Activated CD4-positive, alpha-beta T cell treated with anti-CD3 and anti-CD28 coated beads, Interleukin-2, amount 50 U/mL, for 1 hour (primary cell): ENCODE data around the gene PFKL.

Experiments used
- DNase-seq: peaks from one replicate; pipeline ENCODE4 v3.0.0-alpha.2; 2020

Gene PFKL

DNA sequence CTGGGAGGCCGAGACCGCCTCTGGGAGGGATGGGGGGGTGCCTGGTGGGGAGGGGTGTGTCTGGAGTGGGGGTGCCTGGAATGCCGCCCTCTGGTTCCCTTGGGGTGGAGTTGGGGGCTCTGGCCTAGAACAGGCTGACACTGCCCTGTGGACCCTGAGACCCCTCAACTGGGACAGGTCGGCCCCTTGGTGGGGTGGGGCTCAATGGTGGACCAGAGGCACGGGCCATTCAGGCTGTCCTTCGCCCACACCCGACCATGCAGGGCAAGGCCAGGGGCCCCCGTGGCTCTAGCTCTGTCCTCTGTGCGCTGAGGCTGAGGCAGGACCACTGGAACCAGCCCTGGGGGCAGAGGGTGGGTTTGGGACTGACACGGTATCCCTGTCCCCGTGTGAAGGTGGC lies 14.7 kb downstream of the PFKL start:
- DNase-seq, result no peak

DNA sequence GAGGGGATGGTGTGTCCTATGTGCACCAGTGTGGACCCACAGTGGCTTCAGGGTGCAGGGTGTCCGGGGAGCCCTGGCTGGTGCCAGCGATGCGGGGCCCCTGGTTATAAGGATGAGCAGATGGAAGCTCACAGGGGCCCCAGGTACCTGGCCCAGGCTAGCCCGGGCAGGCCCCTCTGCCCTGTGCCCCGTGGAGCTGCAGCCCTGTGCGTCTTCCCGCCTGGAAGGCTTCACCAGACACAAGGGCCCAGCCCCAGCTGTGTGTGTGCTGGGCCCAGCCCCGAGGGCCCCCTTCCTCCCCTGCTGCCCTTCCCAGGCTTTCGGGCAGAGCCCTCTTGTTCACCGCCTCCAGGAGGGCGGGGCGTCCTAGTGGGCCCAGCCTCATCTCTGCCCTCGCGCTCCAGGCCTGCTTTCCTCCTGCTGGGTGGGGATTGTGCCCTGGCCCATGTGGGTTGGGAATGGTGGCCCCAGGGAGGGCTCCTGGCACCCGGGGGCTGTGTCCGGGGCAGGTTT lies 15.9 kb downstream of the PFKL start:
- DNase-seq, result no peak

DNA sequence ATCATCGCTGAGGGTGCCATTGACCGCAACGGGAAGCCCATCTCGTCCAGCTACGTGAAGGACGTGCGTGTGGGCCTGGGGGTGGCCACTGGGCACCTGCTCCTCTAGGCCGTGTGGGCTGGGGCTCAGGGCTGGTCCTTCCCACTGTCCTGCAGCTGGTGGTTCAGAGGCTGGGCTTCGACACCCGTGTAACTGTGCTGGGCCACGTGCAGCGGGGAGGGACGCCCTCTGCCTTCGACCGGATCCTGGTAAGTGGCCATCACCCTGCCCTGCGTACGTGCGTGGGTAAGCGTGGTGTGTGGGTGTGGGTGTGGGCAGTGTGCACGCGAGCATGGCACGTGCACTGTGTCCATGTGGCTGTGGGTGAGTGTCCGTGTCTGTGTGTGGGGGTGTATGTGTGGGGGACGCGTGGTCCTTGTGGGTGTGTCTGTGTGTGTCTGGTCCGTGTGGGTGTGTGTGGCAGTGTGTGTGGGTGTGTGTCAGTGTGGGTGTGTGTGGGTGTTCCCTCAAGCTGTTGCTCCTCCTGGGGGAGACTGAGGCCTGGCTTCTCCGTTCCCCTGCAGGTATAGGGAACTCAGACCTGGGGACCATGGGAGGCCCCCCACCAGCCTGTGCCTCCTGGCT lies 16.5 kb downstream of the PFKL start:
- DNase-seq, result no peak

DNA sequence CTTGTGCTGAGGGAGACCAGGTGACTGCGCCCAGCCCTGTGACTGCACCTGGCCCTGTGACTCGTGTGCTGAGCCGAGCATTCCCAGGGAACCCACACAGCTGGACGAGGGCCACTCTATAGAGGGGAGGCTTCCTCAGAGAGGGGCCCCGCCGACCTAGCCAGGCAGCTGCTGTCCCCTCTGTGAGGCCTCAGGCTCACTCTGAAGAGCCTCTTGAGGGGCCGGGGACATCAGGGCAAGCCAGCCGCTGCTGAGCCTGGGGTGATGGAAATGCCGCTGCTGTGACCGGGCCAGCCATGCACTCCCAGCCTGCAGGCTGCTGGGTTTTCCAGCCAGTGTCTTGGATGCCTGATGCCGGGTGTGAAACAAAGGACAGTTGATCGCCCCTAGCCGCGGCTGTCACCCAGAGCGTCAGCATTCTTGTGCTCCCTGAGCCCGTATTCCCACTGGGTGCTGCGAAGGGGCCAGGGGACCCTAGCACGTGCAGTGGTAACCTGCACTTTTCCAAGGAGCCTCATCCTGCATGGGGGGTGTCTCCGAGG lies 17.5 kb downstream of the PFKL start:
- DNase-seq, result no peak

DNA sequence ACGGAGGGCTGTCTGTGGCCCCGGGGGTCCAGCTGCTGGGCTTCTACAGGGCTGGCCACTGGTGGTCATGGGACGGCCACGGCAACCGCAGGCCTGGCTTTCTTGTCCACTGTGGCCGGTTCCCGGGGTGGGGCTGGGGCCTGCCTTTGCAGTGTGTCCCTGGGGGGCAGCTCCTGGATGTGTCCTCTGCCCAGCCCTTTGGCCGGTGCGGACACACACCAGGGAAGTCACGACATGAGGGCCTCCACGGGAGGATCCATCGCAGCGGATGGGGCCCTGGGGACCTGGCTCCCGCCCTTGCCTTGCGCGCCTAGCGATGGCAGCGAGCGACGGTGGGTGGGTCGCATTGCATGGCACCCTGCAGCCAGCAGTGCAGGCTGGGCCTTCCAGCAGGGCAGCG lies 18.0 kb downstream of the PFKL start:
- no peak for DNase-seq

DNA sequence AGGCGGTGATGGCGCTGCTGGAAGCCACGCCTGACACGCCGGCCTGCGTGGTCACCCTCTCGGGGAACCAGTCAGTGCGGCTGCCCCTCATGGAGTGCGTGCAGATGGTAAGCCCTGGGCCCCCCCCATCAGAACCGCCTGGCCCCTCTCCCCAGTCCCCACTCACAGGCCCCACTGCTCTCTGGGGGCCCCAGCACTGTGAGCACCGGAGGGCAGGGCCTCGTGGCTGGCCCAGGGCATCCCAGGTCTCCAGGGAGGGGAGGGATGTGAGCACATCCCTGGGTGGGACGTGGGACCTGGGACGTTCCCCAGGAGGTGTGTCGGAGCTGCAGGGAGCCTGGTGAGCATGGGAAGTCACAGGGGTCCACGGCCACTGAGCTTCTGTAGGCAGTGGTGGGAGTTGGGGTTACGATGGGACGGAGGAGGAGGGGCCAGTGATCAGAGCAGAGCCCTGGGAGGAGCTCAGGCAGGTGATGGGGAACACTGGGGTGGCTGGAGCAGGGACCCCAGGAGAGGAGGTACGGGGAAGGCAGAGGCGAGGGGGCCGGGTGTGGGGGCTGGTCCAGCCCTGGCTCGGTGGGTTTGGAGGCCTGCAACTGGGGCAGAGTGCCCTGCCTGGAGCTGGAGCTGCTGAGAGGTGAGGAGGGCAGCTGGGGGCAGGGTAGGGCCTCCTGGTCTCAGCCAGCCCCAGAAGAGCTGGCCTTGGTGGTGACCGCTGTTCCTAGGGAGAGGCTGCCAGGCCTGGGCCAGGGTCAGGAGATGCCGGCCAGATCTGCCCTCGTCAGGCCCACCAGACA lies 18.8 kb downstream of the PFKL start:
- no peak for DNase-seq

DNA sequence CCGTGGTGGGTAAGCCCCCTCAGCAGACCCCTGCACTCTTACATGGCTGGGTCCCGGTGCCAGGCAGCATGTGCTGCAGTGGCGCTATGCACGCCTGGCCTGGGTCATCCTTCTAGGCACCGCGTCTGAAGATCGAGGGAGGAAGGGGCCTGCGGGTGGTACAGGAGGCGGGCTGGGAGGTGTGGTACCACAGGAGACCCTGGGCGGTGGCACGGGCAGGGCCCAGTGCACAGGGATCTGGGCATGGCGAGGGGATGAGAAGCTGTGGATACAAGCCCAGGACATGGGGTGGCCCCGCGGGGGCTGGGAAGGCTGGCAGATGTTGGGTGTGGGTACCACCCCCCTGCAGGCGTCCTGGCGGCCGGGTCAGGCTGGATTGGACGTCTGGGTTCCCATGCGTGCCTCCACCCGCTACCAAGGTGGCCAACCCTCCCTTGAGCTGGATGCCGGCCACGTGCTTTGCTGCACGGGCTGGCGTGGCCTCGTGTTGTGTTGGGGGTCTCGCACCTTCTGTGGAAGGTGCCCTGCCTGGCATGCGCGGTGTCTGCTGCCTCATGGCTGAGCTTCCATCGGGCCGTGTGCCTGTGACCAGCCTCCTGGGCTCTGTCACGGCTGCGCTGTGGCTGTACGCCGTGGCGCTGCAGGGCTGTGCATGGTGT lies 19.7 kb downstream of the PFKL start:
- no peak for DNase-seq

DNA sequence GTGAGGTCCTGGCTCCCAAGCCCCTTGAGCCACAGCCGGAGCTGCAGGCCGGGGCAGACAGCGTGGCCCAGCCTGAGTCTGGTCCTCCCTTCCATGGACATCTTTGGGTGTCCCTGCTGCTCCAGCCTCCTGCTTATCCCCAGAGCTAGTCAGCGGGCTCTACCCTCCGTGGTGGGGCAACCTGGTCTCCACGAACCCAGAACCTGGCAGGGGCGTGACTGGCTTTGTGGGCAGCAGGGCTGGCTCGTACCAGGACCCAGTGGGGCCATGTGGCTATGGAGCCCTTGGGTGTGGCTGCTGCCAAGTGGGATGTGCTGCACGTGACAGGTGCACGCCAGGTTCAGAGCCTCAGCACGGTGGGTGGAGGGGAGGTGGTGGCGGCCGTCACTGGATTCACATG lies 21.0 kb downstream of the PFKL start:
- no peak for DNase-seq

DNA sequence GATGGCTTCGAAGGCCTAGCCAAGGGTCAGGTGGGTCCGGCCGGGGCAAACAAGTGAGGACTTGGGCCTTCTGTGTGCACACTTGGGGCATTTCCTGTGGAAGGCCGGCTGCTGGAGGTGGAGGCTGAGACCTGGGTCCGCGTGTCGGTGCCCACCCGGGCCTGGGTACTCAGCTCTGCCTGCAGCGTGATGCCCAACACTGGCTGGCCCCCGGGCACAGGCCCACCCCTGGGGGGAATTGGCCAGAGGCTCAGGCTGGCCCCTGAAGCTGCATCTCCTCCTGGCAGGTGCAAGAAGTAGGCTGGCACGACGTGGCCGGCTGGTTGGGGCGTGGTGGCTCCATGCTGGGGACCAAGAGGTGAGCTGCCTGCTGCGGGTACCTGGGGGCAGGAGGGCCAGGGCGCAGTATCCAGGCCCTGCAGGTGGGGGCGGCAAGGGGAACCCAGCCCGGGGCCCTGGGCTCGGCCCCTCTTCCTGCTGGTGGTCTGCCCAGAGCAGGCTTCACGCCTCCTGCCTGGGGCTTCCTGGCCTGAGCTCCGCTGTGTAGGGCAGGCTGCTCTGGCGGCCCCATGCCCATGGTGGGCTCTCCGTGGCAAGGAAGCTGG lies 22.1 kb downstream of the PFKL start:
- no peak for DNase-seq

DNA sequence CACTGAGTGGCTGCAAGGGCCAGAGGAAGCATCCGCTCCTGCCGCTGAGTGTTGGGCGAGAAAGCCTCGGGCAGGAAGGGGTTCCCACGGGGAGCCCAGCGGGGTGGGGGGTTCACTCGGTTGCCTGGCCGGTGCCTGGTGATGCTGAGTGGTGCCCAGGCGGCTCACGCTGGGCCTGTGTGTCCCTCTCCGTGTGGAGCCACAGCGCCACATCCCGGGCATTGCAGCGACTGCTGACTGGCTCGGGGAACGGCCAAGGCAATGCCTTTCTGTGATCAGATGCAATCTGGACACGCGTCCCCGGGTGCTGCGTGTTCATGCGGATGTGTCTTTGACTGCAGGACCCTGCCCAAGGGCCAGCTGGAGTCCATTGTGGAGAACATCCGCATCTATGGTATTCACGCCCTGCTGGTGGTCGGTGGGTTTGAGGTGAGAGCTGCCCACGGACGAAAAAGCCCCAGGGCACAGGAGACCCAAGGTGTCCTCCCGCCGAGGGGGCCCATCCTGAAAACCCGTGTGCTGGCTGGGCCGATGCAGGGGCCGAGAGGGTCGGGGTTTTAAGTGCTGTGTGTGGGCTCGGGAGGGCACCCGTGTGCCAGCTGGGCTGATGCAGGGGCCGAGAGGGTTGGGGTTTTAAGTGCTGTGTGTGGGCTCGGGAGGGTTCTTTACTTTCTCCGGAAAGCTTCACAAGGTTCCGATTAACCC lies 22.9 kb downstream of the PFKL start:
- DNase-seq, result no peak

DNA sequence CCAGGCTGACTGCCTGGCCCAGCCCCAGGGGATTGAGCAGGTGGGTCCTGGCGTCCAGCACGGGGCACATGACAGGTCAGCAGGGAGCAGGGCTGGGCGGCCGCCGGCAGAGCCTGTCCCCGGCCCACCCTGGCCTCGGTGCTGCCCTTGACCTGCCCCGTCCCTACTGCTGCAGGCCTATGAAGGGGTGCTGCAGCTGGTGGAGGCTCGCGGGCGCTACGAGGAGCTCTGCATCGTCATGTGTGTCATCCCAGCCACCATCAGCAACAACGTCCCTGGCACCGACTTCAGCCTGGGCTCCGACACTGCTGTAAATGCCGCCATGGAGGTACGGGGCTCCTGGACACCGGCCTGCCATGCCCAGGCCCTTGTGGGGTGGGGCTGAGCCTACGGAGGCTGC lies 23.7 kb downstream of the PFKL start:
- no peak for DNase-seq

DNA sequence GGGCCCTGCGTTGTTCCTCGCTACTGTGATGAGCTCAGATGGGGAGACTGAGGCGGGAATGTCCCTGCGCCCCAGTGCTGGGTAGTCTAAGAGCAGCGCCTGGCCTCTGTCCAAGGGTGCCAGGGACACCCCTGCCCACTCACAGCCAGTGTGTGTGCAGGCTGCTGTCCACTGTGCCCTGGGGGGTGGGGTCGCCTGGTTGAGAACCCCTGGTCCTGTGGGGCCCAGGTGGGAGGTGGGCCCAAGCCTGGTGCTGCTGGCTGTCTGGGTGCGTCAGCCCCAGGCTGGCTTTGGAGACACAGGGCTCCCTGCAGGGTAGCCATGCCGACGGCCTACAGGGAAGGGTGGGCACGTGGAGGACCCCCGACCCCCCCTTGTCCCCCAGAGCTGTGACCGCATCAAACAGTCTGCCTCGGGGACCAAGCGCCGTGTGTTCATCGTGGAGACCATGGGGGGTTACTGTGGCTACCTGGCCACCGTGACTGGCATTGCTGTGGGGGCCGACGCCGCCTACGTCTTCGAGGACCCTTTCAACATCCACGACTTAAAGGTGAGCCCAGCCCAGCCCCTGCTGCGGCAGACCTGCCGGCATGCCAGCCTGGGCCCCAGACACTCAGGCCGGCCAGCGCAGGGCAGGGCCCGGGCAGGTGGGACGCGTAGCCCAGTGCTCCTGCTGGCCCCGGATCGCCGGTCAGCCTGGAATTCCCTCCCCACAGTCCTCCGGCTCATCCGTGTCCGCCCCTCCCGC lies 24.4 kb downstream of the PFKL start:
- DNase-seq, result no peak

DNA sequence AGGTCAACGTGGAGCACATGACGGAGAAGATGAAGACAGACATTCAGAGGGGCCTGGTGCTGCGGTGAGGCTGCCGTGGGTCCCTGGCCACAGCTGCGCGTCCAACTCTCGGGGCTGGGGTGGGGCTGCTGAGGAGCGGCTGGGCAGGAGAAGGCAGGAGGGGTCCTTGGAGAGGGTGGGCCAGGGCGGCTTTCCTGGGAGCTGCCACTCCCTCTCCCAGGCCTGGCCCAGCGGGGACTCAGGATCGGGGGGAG lies 24.9 kb downstream of the PFKL start:
- DNase-seq, result no peak

DNA sequence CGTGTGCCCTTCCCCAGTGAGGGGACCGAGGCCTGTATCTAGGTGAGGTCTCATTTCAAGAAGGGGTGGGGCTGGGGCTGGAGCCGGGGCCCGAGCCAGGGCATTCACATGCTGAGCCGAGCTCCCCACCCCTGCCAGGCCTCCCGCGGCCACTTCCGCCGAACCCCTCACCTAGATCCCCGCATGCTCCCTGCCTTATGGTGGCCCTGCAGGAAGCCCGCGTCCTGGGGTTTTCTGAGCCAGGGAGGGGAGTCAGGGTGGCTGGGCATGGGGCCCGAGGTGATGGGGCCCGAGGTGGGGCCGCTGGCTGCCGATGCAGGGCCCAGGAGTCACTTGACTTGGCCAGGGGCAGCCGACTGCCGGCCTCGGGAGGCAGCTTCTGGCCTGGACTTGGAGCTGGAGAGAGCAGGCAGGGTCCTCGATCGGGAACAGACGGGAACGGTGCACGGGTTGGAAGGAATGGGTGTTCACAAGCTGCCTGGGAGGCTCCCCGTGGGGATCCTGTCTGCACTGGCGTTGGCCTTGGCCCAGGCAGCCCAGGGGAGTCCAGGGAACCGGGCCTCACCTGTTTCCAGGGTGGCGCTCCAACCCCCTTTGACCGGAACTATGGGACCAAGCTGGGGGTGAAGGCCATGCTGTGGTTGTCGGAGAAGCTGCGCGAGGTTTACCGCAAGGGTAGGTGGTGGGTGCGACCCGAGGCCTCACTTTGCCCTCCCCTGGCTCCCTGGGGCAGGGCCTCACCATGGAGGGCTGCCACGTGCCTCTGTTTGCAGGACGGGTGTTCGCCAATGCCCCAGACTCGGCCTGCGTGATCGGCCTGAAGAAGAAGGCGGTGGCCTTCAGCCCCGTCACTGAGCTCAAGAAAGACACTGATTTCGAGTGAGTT lies 25.8 kb downstream of the PFKL start:
- no peak for DNase-seq

DNA sequence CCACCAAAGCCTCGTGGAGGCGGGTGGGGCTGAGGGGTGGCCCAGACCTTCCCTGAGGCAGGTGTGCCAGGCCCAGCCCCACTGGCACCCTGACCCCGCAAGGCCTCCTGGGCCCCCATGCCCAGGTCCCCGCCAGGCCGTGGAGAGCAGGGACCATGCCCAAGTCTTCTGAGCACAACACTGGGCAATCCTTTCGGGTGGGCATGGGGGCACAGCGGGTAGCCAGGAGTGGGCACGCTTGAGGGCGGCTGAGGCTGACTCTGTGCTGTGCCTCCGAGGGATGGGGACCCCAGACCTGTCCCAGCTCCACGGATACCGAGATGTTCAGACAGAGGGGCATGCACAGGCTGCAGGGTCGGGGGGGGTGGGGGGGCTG lies 26.4 kb downstream of the PFKL start:
- no peak for DNase-seq

DNA sequence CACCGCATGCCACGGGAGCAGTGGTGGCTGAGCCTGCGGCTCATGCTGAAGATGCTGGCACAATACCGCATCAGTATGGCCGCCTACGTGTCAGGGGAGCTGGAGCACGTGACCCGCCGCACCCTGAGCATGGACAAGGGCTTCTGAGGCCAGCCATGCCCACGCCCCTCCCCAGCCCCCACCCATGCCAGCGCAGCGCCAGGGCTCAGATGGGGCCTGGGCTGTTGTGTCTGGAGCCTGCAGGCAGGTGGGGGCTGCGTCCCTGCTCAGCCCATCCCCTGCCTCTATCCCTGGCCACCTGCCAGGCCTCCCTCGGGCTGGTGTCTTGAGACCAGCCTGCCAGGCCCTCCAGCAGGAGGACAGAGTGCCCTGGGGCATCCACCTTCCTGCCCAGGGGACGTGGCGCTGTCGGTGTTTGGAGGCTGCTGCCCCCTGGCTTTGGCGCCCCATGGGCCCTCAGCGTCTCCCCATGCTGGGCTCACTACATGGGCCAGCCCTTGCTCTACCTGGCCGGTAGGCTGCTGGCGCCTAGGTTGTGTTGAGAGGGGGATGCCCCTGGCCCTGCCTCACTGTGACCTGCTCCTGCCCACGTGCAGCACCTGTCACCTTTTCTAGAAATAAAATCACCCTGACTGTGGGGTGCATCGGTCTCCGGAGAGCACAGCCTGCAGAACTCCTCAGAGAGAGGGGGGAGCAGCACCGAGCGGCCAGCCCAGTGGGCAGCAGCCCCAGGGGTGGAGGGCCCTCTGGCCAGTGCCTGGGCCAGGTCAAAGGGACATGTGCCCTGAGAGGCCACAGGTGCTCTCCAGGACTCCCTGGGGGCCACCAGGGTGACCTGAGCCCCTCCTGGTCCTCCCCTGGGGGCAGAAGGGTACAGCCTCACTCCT lies 27.1 kb downstream of the PFKL start:
- DNase-seq, result no peak

DNA sequence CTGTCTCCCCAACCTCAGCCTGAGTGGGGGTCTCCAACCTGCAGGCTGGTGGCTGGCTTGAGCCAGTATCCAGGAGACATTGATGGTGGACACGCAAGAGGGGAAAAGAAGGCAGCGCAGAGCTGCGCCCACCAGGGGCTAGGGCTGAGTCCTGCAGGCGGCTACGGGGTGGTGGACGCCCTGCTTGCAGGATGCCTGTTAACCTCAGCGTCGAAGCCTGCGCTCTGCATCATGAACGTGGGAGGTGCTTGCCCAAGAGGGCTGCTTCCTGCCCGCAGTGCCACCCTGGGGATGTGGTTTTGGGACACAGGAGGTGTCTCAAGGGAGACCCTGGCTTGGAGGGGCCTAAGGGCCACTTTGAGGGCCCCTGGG lies 27.7 kb downstream of the PFKL start:
- no peak for DNase-seq

DNA sequence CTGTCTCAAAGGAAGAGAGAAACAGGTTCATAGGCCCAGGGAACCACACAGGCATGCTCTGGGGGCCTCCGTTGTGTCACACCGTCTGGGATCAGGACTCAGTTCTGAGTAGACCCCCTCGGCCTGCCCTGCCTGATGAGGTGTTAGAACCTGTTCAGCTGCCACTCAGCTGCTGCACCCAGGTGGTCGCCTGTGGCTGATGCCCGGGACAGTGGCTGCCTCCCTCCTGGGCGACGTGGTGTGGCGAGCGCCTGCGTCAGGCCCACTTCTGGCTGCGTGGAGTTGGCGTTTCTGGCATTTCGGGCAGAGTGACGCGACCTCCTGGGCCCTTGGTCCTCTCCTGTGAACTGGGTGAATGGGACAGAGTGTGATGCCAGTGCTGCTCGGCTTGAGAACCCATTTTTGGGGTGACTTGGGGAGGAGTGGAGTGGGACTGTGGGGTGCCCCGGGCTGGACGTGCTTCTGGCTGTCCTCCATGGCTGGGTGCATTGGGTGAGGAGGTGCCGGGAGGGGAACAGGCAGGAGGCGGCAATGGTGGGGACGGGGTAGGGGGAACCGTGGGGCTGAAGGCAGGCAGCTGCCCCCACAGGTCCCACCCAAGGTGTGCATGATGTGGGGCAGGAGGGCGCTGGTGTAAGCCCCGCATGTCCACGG lies 28.5 kb downstream of the PFKL start:
- no peak for DNase-seq

DNA sequence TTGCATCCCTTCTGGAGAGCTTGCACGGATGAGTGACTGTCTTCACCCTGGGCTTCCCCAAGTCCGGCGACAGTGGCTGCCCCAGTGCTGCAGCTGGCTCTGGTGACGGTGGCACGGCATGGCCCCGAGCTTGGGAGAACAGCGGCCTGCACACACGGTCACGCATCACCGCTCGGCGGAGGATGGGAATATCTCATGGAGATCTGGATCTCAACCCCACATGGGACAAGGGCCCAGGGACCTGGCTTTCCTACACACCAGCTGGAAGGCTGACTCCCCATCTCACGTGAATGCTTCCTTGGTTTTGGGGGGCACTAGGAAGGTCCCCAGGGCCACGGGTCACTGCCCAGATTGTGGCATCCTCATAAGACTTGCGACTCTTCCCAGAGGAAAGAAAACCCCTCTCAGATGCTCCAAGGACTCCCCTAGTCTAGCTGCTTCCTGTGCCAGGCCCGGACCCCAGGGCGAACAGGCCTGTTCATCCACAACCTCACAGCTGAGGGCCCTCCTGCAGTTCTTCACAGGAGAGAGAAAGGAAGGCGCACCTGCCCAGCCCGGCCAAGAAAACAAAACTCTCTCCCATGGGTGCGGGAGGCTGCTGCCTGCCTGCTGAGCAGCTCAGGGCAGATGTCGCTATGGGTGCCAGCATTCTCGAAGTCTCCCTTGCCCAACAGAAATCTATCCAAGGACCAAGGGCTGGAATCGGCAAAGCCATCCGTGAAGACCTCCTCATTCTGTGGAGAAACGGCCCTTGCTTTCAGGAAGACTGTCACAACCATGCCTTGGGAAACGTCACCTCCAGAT lies 29.4 kb downstream of the PFKL start:
- DNase-seq, result no peak
